Nephron (organoid): ENCODE data around the gene GABRB1.

ENCODE experiments used
- H3K27ac Mint-ChIP-seq, 3 experiments: 2 replicates each; pipeline ENCODE4 v1.8.0; 2020; ENCODE audit warnings: mixed read lengths in 3 of 3, mild to moderate bottlenecking in 2 of 3, moderate library complexity in 1 of 3
- H3K27me3 Mint-ChIP-seq: 2 replicates; pipeline ENCODE4 v1.8.0; 2021; ENCODE audit warnings: low read depth, mild to moderate bottlenecking, moderate library complexity, mixed read lengths
- H3K36me3 Mint-ChIP-seq: 2 replicates; pipeline ENCODE4 v1.8.0; 2020; ENCODE audit warnings: low read depth, mixed read lengths
- H3K4me1 Mint-ChIP-seq: 2 replicates; pipeline ENCODE4 v1.8.0; 2020; ENCODE audit warnings: mixed read lengths
- H3K4me3 Mint-ChIP-seq, 3 experiments: 2 replicates each; pipeline ENCODE4 v1.8.0; 2020; ENCODE audit warnings: mild to moderate bottlenecking in 3 of 3, mixed read lengths in 3 of 3, moderate library complexity in 2 of 3
- H3K9me3 Mint-ChIP-seq: 2 replicates; pipeline ENCODE4 v1.8.0; 2020; ENCODE audit warnings: mixed read lengths
- TF ChIP-seq, protein P1 (sequence below), 3 experiments: fragments of 200-600 bp; sonication (generic); IDR thresholded peaks; one replicate each; pipeline ENCODE4 v1.5.0; 2021; ENCODE audit warnings: antibody characterized with exemption in 3 of 3; ENCODE audit not compliant: unreplicated experiment in 3 of 3

GABRB1 gene

DNA sequence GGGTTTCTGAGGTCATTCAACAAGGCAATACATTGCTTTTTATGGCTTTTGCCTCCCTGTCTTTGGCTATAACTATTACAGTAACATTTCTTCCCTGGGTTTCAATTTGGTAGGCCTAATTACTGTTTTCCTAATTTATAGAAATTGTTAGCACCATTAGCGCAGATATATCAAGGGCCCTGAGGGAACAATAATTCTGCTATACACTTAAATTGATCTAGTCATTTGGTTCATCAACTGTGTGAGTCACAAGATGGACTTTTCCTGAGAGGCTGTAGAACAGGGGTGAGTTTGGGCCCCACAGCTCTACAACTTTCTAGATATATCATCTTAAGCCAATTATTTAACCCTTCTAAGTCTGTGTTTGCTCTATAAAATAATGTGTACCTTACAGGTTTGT is 324.2 kb downstream of the GABRB1 start:
- H3K27me3 Mint-ChIP-seq, result no peaks in the 10 kb centered on the region
- TF ChIP-seq, protein P1, sequence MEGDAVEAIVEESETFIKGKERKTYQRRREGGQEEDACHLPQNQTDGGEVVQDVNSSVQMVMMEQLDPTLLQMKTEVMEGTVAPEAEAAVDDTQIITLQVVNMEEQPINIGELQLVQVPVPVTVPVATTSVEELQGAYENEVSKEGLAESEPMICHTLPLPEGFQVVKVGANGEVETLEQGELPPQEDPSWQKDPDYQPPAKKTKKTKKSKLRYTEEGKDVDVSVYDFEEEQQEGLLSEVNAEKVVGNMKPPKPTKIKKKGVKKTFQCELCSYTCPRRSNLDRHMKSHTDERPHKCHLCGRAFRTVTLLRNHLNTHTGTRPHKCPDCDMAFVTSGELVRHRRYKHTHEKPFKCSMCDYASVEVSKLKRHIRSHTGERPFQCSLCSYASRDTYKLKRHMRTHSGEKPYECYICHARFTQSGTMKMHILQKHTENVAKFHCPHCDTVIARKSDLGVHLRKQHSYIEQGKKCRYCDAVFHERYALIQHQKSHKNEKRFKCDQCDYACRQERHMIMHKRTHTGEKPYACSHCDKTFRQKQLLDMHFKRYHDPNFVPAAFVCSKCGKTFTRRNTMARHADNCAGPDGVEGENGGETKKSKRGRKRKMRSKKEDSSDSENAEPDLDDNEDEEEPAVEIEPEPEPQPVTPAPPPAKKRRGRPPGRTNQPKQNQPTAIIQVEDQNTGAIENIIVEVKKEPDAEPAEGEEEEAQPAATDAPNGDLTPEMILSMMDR (IDR thresholded peaks at IDR 0.05; ENCODE audit: unreplicated experiment in 3 of 3), result no peak
- H3K27ac Mint-ChIP-seq, result no peak overlapping the region
- H3K4me1 Mint-ChIP-seq, result no peaks in the 10 kb centered on the region
- H3K36me3 Mint-ChIP-seq, result no peaks in the 10 kb centered on the region
- no peaks in the 10 kb centered on the region for H3K9me3 Mint-ChIP-seq
- no peak overlapping the region for H3K4me3 Mint-ChIP-seq

DNA sequence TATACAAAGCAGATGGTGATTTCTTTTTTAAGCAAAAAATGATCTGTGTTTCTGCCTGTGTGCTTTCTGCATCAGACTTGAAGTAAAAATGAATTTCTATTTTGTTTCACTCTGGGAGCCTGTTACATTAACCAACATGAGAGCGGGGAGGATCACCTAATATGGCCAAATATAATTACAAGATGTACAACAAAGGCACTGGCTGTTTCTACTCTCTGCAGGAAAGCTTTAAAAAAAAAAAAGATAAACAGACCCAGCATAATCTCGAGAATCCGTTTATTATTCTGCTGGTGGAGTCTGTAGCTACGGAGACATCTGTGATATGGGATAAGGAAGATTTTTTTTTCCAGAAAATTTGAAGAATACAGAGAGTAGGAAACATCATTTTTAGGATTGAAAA is 328.5 kb downstream of the GABRB1 start:
- Mint-ChIP-seq H3K9me3 (no peaks in the 10 kb centered on the region), H3K4me3 (no peak overlapping the region), H3K4me1 (no peaks in the 10 kb centered on the region), H3K27me3 (no peaks in the 10 kb centered on the region), H3K27ac (no peak overlapping the region), H3K36me3 (no peaks in the 10 kb centered on the region)
- TF ChIP-seq, protein P1 (IDR thresholded peaks at IDR 0.05; ENCODE audit: unreplicated experiment in 3 of 3), result no peak

DNA sequence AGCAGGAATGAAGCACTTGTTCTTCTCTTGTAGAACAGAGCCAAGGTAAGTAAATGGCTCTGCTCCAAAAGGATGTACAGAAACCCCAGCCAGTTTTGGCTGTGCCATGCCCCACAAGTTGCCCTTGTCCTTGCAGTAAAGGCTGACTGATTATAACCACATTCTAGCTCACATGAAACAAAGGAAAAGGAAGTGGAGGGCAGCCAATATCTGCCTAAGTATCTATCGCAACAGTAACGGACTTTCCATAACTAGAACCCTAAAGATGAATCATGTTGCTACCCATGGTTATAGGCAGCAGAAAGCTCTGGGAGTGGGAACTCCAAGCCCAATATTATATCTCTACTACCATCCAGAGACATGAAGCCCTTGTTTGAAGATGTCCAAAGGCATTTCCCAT is 336.4 kb downstream of the GABRB1 start:
- no peaks in the 10 kb centered on the region for H3K27me3 Mint-ChIP-seq
- H3K27ac Mint-ChIP-seq, result no peak overlapping the region
- no peaks in the 10 kb centered on the region for H3K36me3 Mint-ChIP-seq
- no peaks in the 10 kb centered on the region for H3K9me3 Mint-ChIP-seq
- TF ChIP-seq, protein P1 (IDR thresholded peaks at IDR 0.05; ENCODE audit: unreplicated experiment in 3 of 3), result no peak
- no peak overlapping the region for H3K4me3 Mint-ChIP-seq
- H3K4me1 Mint-ChIP-seq, result no peaks in the 10 kb centered on the region

DNA sequence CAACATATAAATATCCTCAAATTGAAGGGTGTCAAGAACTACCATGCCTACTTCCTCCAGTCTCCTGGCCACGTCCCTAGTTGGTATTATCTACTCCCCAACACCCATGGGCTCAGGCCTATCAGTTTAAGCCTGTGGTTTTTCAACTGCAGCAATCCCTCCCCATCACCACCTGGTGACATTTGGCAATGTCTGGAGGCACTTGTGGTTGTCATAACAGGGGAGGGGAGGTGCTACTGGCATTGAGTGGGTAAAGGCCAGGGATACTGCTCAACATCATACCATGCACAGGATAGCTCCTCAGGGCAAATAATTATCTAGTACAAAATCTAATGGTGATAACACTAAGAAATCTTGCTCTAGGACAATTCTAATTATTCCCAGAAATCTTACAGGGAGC is 336.8 kb downstream of the GABRB1 start:
- Mint-ChIP-seq H3K4me1 (no peaks in the 10 kb centered on the region), H3K36me3 (no peaks in the 10 kb centered on the region), H3K27me3 (no peaks in the 10 kb centered on the region)

DNA sequence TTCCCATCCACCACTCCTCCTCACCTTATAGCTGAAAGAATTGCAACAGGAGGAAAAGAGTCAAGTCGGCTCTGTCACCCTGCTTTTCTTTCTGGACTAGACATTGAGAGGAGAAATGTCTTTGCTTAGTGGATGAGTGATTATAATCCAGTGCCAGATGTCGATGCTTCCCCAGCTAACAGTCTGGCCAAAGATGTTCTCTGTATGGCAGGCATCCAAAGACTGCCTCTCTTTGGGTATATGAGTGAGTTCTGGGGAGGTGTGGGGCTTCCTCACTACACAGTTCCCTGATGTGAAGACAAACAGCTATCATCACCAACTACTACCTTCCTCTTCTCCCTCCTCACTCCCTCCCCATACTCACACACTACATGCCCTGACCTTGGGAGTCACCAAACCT is 341.2 kb downstream of the GABRB1 start:
- no peaks in the 10 kb centered on the region for H3K27me3 Mint-ChIP-seq
- no peak overlapping the region for H3K27ac Mint-ChIP-seq
- TF ChIP-seq, protein P1 (IDR thresholded peaks at IDR 0.05; ENCODE audit: unreplicated experiment in 3 of 3), result no peak
- H3K4me1 Mint-ChIP-seq, result no peaks in the 10 kb centered on the region
- no peaks in the 10 kb centered on the region for H3K9me3 Mint-ChIP-seq
- H3K36me3 Mint-ChIP-seq, result no peaks in the 10 kb centered on the region
- no peak overlapping the region for H3K4me3 Mint-ChIP-seq

More for the DNA sequence above, 336.8 kb downstream of the GABRB1 start:
- TF ChIP-seq, protein P1 (IDR thresholded peaks at IDR 0.05; ENCODE audit: unreplicated experiment in 3 of 3), result no peak
- no peaks in the 10 kb centered on the region for H3K9me3 Mint-ChIP-seq
- no peak overlapping the region for H3K27ac Mint-ChIP-seq
- no peak overlapping the region for H3K4me3 Mint-ChIP-seq

DNA sequence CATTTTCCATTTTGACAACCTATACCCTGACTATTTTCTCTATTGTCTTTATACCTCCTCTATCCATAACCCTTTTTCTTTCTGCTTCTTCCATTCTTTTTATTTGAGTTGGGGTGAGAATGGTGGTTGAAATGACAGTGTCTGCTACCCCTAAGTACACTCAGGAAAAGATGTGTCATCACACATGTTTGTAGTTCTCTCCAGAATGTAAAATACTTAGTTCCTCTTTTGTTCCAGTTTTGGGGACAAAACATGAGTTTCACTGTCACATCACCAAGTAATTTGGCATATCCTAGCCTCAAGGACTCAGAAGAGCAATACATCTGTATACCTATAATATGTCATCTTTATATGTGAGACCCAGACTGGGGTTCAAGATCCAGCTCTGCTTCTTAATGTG is 341.8 kb downstream of the GABRB1 start:
- no peaks in the 10 kb centered on the region for H3K36me3 Mint-ChIP-seq
- no peak overlapping the region for H3K4me3 Mint-ChIP-seq
- H3K27ac Mint-ChIP-seq, result no peak overlapping the region
- no peaks in the 10 kb centered on the region for H3K9me3 Mint-ChIP-seq
- TF ChIP-seq, protein P1 (IDR thresholded peaks at IDR 0.05; ENCODE audit: unreplicated experiment in 3 of 3), result no peak
- no peaks in the 10 kb centered on the region for H3K4me1 Mint-ChIP-seq
- no peaks in the 10 kb centered on the region for H3K27me3 Mint-ChIP-seq
